Skeletal muscle satellite cell (primary cell): ENCODE measurements around the gene PCSK5.
"Not testable (repeated sequence)": the region's sequence is repeated elsewhere in the genome, so short reads cannot be mapped to it uniquely, and the experiment has no call there.

Experiments
- H3K27me3 ChIP-seq: 2 replicates; pipeline ENCODE4 v1.7.0; 2013; ENCODE audit warnings: low read length; ENCODE audit not compliant: control insufficient read depth, insufficient read depth
- H3K36me3 ChIP-seq: 2 replicates; pipeline ENCODE4 v1.7.0; 2013; ENCODE audit warnings: mild to moderate bottlenecking, control low read depth, low read length; ENCODE audit not compliant: insufficient read depth
- H3K4me1 ChIP-seq: 2 replicates; pipeline ENCODE4 v1.7.0; 2013; ENCODE audit warnings: low read length; ENCODE audit not compliant: control insufficient read depth, insufficient read depth
- H3K4me2 ChIP-seq: 2 replicates; pipeline ENCODE4 v1.7.0; 2013; ENCODE audit warnings: mild to moderate bottlenecking, low read length
- H3K4me3 ChIP-seq: 2 replicates; pipeline ENCODE4 v1.7.0; 2013; ENCODE audit warnings: low read length
- H3K9ac ChIP-seq: 2 replicates; pipeline ENCODE4 v1.7.0; 2013; ENCODE audit warnings: mild to moderate bottlenecking, low read depth, low read length, moderate library complexity
- H3K9me3 ChIP-seq: replicated peaks from 2 replicates; pipeline ENCODE4 v1.7.0; 2013; ENCODE audit warnings: mild to moderate bottlenecking, control low read depth, low read length

The PCSK5 gene

GRCh38 chr9:75891277-75891741, 836 bp downstream of the PCSK5 start:
- peak overlapping the region; percentile 84 for H3K9ac ChIP-seq
- peak overlapping the region; percentile 94 for H3K4me2 ChIP-seq
- H3K36me3 ChIP-seq, result no peaks in the 10 kb centered on the region
- H3K9me3 ChIP-seq, result no peaks in the 10 kb centered on the region
- H3K4me3 ChIP-seq, result peak overlapping the region; percentile 73
- H3K27me3 ChIP-seq, result peaks cover 14% of the 10 kb centered on the region
- peaks cover 17% of the 10 kb centered on the region for H3K4me1 ChIP-seq

- Histone ChIP-seq H3K36me3 (no peaks in the 10 kb centered on the region), H3K27me3 (peaks cover 14% of the 10 kb centered on the region), H3K4me1 (peaks cover 17% of the 10 kb centered on the region), H3K4me3 (peak overlapping the region; percentile 73), H3K9me3 (no peaks in the 10 kb centered on the region), H3K9ac (peak overlapping the region; percentile 84), H3K4me2 (peak overlapping the region; percentile 94)
Measured at GRCh38 chr9:75891771-75892215, 1.3 kb downstream of the PCSK5 start.

GRCh38 chr9:75892216-75892911, 1.9 kb downstream of the PCSK5 start:
- H3K4me3 ChIP-seq, result peak overlapping the region; percentile 73
- H3K27me3 ChIP-seq, result peaks cover 14% of the 10 kb centered on the region
- no peaks in the 10 kb centered on the region for H3K9me3 ChIP-seq
- H3K4me2 ChIP-seq, result peak overlapping the region; percentile 94
- peaks cover 17% of the 10 kb centered on the region for H3K4me1 ChIP-seq
- H3K9ac ChIP-seq, result peak overlapping the region; percentile 84
- no peaks in the 10 kb centered on the region for H3K36me3 ChIP-seq

- no peaks in the 10 kb centered on the region for H3K9me3 ChIP-seq
- peaks cover 14% of the 10 kb centered on the region for H3K27me3 ChIP-seq
- H3K36me3 ChIP-seq, result no peaks in the 10 kb centered on the region
- H3K4me3 ChIP-seq, result no peak overlapping the region
- peak overlapping the region; percentile 94 for H3K4me2 ChIP-seq
- H3K9ac ChIP-seq, result no peak overlapping the region
- H3K4me1 ChIP-seq, result peaks cover 17% of the 10 kb centered on the region
Measured at GRCh38 chr9:75893106-75893505, 2.6 kb downstream of the PCSK5 start.

- Histone ChIP-seq H3K36me3 (no peaks in the 10 kb centered on the region), H3K4me2 (no peak overlapping the region), H3K27me3 (peaks cover 14% of the 10 kb centered on the region), H3K9ac (no peak overlapping the region), H3K4me3 (no peak overlapping the region), H3K4me1 (peaks cover 13% of the 10 kb centered on the region), H3K9me3 (no peaks in the 10 kb centered on the region)
Measured at GRCh38 chr9:75894566-75894965, 4.1 kb downstream of the PCSK5 start.

GRCh38 chr9:75895112-75895511, 4.6 kb downstream of the PCSK5 start:
- Histone ChIP-seq H3K27me3 (peaks cover 14% of the 10 kb centered on the region), H3K9me3 (no peaks in the 10 kb centered on the region), H3K4me1 (peaks cover 10% of the 10 kb centered on the region), H3K36me3 (no peaks in the 10 kb centered on the region), H3K4me2 (no peak overlapping the region), H3K4me3 (no peak overlapping the region), H3K9ac (no peak overlapping the region)

- no peak overlapping the region for H3K9ac ChIP-seq
- H3K27me3 ChIP-seq, result peaks cover 14% of the 10 kb centered on the region
- no peaks in the 10 kb centered on the region for H3K36me3 ChIP-seq
- H3K4me1 ChIP-seq, result peaks cover 10% of the 10 kb centered on the region
- no peaks in the 10 kb centered on the region for H3K9me3 ChIP-seq
- no peak overlapping the region for H3K4me3 ChIP-seq
- H3K4me2 ChIP-seq, result no peak overlapping the region
Measured at GRCh38 chr9:75896193-75896592, 5.7 kb downstream of the PCSK5 start.

GRCh38 chr9:75900893-75901524, 10.5 kb downstream of the PCSK5 start:
- not testable (repeated sequence) for H3K36me3 ChIP-seq, H3K9me3 ChIP-seq, H3K4me1 ChIP-seq, H3K4me3 ChIP-seq, H3K4me2 ChIP-seq, H3K9ac ChIP-seq, H3K27me3 ChIP-seq

- Histone ChIP-seq H3K4me3 (no peak overlapping the region), H3K4me1 (peaks cover 8% of the 10 kb centered on the region), H3K36me3 (no peaks in the 10 kb centered on the region), H3K4me2 (peak overlapping the region; percentile 26), H3K9me3 (no peaks in the 10 kb centered on the region), H3K27me3 (no peaks in the 10 kb centered on the region), H3K9ac (no peak overlapping the region)
Measured at GRCh38 chr9:75903785-75904360, 13.4 kb downstream of the PCSK5 start.

GRCh38 chr9:75904364-75904763, 13.9 kb downstream of the PCSK5 start:
- Histone ChIP-seq H3K4me1 (peaks cover 8% of the 10 kb centered on the region), H3K9ac (no peak overlapping the region), H3K27me3 (no peaks in the 10 kb centered on the region), H3K36me3 (no peaks in the 10 kb centered on the region), H3K9me3 (no peaks in the 10 kb centered on the region), H3K4me2 (peak overlapping the region; percentile 19), H3K4me3 (no peak overlapping the region)

- H3K27me3 ChIP-seq, result no peaks in the 10 kb centered on the region
- peaks cover 8% of the 10 kb centered on the region for H3K4me1 ChIP-seq
- no peaks in the 10 kb centered on the region for H3K36me3 ChIP-seq
- no peak overlapping the region for H3K4me2 ChIP-seq
- no peak overlapping the region for H3K4me3 ChIP-seq
- no peak overlapping the region for H3K9ac ChIP-seq
- no peaks in the 10 kb centered on the region for H3K9me3 ChIP-seq
Measured at GRCh38 chr9:75906531-75906930, 16.1 kb downstream of the PCSK5 start.
